Trophoblast cell (in vitro differentiated cells and primary cell): ENCODE data around the gene BCL11A.

Experiments used
- DNase-seq, 2 donors: peaks; one replicate each; pipeline ENCODE4 v3.0.0-alpha.2; 2016
- H2AFZ ChIP-seq: 2 replicates; pipeline ENCODE4 v1.6.1; 2013; ENCODE audit warnings: low read length, moderate library complexity, mild to moderate bottlenecking; ENCODE audit not compliant: insufficient read depth, poor library complexity
- H2AK5ac ChIP-seq: 2 replicates; pipeline ENCODE4 v1.6.1; 2013; ENCODE audit warnings: mild to moderate bottlenecking, low read length
- H2BK120ac ChIP-seq: 2 replicates; pipeline ENCODE4 v1.6.1; 2013; ENCODE audit warnings: low read length, mild to moderate bottlenecking, moderate library complexity; ENCODE audit not compliant: insufficient read depth, poor library complexity
- H2BK12ac ChIP-seq: 2 replicates; pipeline ENCODE4 v1.6.1; 2013; ENCODE audit warnings: mild to moderate bottlenecking, low read length, moderate library complexity
- H2BK5ac ChIP-seq: 2 replicates; pipeline ENCODE4 v1.6.1; 2013; ENCODE audit warnings: low read length, low read depth, moderate library complexity, mild to moderate bottlenecking; ENCODE audit not compliant: poor library complexity
- H3K14ac ChIP-seq: 2 replicates; pipeline ENCODE4 v1.6.1; 2013; ENCODE audit warnings: mild to moderate bottlenecking, low read length
- H3K18ac ChIP-seq: 2 replicates; pipeline ENCODE4 v1.6.1; 2013; ENCODE audit warnings: mild to moderate bottlenecking, low read length
- H3K23ac ChIP-seq: 2 replicates; pipeline ENCODE4 v1.6.1; 2013; ENCODE audit warnings: low read length
- H3K27ac ChIP-seq: 2 replicates; pipeline ENCODE4 v1.5.1; 2013; ENCODE audit warnings: low read depth, mild to moderate bottlenecking, inconsistent platforms, low read length, moderate library complexity
- H3K27me3 ChIP-seq: 2 replicates; pipeline ENCODE4 v1.6.1; 2013; ENCODE audit warnings: inconsistent platforms, mild to moderate bottlenecking, low read length, moderate library complexity; ENCODE audit not compliant: insufficient read depth
- H3K36me3 ChIP-seq, 2 experiments: 1 replicate in 1 of 2; 2 replicates in 1 of 2; pipeline ENCODE4 v1.6.1; 2013; ENCODE audit warnings: low read length in 2 of 2, mild to moderate bottlenecking in 2 of 2, moderate library complexity in 1 of 2; ENCODE audit not compliant: insufficient read depth in 2 of 2, control insufficient read depth in 1 of 2
- H3K4ac ChIP-seq: 2 replicates; pipeline ENCODE4 v1.6.1; 2013; ENCODE audit warnings: low read depth, mild to moderate bottlenecking, low read length, moderate library complexity
- H3K4me1 ChIP-seq, 2 experiments: 1 replicate in 1 of 2; 2 replicates in 1 of 2; pipeline ENCODE4 v1.6.1; 2013; ENCODE audit warnings: low read length in 2 of 2, mild to moderate bottlenecking in 2 of 2, moderate library complexity in 1 of 2; ENCODE audit not compliant: insufficient read depth in 2 of 2, control insufficient read depth in 1 of 2
- H3K4me2 ChIP-seq: 2 replicates; pipeline ENCODE4 v1.6.1; 2013; ENCODE audit warnings: inconsistent platforms, mild to moderate bottlenecking, low read length, moderate library complexity
- H3K4me3 ChIP-seq: 2 replicates; pipeline ENCODE4 v1.5.1; 2013; ENCODE audit warnings: mild to moderate bottlenecking, low read depth, low read length, inconsistent platforms
- H3K79me1 ChIP-seq: one replicate; pipeline ENCODE4 v1.6.1; 2013; ENCODE audit warnings: low read length
- H3K79me2 ChIP-seq: 2 replicates; pipeline ENCODE4 v1.6.1; 2013; ENCODE audit warnings: low read length, mild to moderate bottlenecking; ENCODE audit not compliant: control insufficient read depth, insufficient read depth, poor library complexity
- H3K9ac ChIP-seq: 2 replicates; pipeline ENCODE4 v1.6.1; 2013; ENCODE audit warnings: mild to moderate bottlenecking, low read length
- H3K9me3 ChIP-seq: 2 replicates; pipeline ENCODE4 v1.6.1; 2013; ENCODE audit warnings: low read depth, mild to moderate bottlenecking, control low read depth, inconsistent platforms, low read length; ENCODE audit not compliant: insufficient read depth
- H4K12ac ChIP-seq: 2 replicates; pipeline ENCODE4 v1.6.1; 2013; ENCODE audit warnings: low read depth, mild to moderate bottlenecking, low read length, moderate library complexity
- H4K8ac ChIP-seq: 2 replicates; pipeline ENCODE4 v1.6.1; 2013; ENCODE audit warnings: low read depth, mild to moderate bottlenecking, low read length, moderate library complexity
- H4K91ac ChIP-seq: one replicate; pipeline ENCODE4 v1.6.1; 2013; ENCODE audit warnings: low read depth, mild to moderate bottlenecking, low read length, moderate library complexity
- WGBS: extraction: QIAGEN DNeasy Blood & Tissue Kit; methylation state at CpG from one replicate; pipeline ENCODE4 v1.1.7; 2013; ENCODE audit warnings: missing lambda C conversion rate; ENCODE audit not compliant: insufficient read length, insufficient coverage; ENCODE audit errors: extremely low coverage; 5-methylcytosine and 5-hydroxymethylcytosine counted together

BCL11A gene

DNA sequence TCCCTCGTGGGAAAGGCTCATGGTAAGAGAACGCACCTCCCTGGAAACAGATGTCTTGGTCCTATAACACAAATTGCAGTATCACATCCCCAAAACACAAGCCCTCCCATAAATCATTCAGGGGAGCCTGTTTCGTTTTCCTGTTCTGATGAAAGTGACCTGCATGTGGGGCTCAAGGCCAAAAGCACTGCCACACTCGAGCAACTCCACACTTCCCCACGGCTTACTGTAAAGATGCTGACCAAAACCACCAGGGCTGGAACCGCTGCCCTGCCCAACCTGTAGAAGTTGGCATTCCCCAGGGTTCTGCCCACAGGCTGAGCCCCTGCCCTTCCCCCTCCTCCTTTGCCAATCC, 139.7 kb downstream of the BCL11A start:
- H3K23ac ChIP-seq: no peak overlapping the region
- H3K79me2 ChIP-seq: no peaks in the 10 kb centered on the region
- H4K91ac ChIP-seq: peak overlapping the region; percentile 61
- no CpG with 5 or more reads among the region's 6 CpGs for WGBS
- no peak overlapping the region for H3K4ac ChIP-seq
- DNase-seq: no peak
- H3K27me3 ChIP-seq: no peaks in the 10 kb centered on the region
- H3K9me3 ChIP-seq: no peaks in the 10 kb centered on the region
- no peak overlapping the region for H3K14ac ChIP-seq
- no peak overlapping the region for H4K8ac ChIP-seq
- peak overlapping the region; percentile 45 for H2BK5ac ChIP-seq
- no peak overlapping the region for H2AFZ ChIP-seq
- H3K36me3 ChIP-seq: no peaks in the 10 kb centered on the region
- no peak overlapping the region for H3K27ac ChIP-seq
- peak overlapping the region; percentile 7 for H2AK5ac ChIP-seq
- no peak overlapping the region for H2BK12ac ChIP-seq
- H2BK120ac ChIP-seq: no peak overlapping the region
- no peak overlapping the region for H3K4me3 ChIP-seq
- H3K4me1 ChIP-seq: peaks cover 26 to 28% of the 10 kb centered on the region in 2 experiments
- H3K9ac ChIP-seq: no peak overlapping the region
- H3K18ac ChIP-seq: peak overlapping the region; percentile 50
- peaks cover 10% of the 10 kb centered on the region for H3K79me1 ChIP-seq
- H3K4me2 ChIP-seq: no peak overlapping the region
- H4K12ac ChIP-seq: no peak overlapping the region

DNA sequence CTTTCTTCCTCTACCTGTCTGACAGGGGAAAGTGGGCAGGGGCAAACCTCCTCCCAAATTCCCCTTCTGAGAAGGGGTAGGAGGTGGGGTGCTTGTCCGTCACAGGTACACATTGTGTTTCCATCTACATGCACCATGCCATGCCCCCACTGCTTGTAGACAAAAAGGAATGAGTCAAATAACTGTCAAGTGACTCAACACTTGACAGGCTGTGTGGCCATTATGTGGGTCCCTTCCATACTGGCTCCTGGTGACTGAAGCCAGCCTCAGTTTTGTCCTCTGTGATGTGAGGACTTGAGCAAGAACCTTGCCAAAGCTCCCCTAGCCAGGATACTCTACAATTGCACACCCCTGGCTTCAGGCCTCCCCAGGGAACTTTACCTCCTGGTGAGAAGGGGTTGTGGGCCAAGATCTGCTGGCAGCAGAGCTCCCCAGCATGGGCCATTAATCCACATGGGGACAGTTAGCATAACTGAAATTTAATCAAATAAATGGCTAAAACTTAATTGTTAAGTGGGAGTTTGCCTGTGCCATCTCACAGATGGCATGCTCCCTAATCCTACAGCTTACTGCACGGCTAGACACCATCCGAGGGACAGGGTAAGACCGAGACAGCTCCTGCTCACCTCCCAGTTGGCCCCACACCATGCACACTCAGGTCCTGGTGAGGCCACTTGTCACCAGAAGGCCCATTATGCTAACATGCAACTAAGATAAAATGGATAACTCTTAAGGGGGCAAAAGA, 140.2 kb downstream of the BCL11A start:
- peak in 1 of 2 donors; percentile 52 for DNase-seq
- H4K12ac ChIP-seq: no peak overlapping the region
- WGBS: no CpG with 5 or more reads among the region's 4 CpGs
- H3K79me2 ChIP-seq: no peaks in the 10 kb centered on the region
- peak overlapping the region; percentile 55 for H4K91ac ChIP-seq
- H3K9ac ChIP-seq: no peak overlapping the region
- peaks cover 30 to 32% of the 10 kb centered on the region in 2 experiments for H3K4me1 ChIP-seq
- peak overlapping the region; percentile 38 for H3K18ac ChIP-seq
- H2BK12ac ChIP-seq: peak overlapping the region; percentile 46
- H3K9me3 ChIP-seq: no peaks in the 10 kb centered on the region
- no peak overlapping the region for H3K23ac ChIP-seq
- H3K4me2 ChIP-seq: no peak overlapping the region
- H3K27ac ChIP-seq: no peak overlapping the region
- H4K8ac ChIP-seq: no peak overlapping the region
- H2AFZ ChIP-seq: no peak overlapping the region
- H2AK5ac ChIP-seq: no peak overlapping the region
- H3K79me1 ChIP-seq: peaks cover 10% of the 10 kb centered on the region
- H3K4ac ChIP-seq: no peak overlapping the region
- H3K14ac ChIP-seq: peak overlapping the region; percentile 46
- no peaks in the 10 kb centered on the region for H3K36me3 ChIP-seq
- no peak overlapping the region for H2BK120ac ChIP-seq
- H2BK5ac ChIP-seq: no peak overlapping the region
- H3K4me3 ChIP-seq: no peak overlapping the region
- H3K27me3 ChIP-seq: no peaks in the 10 kb centered on the region

DNA sequence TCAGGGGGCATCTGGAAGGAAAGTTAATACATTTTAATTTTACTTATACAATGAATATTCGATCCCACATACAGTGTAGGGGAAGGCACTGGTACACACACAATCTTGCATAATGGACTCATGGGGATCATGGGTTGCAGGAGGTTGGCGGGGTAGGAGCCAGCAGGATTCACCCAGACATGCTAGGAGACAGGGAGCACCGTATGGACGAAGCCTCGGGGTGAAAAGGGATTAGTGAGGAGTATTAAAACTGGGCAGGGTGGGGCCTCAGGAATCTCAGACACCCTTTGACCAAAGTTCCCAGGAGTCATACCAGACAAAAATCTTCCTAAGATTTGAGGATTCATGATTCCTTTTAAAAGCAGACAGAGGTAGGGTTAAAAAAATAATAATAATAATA, 140.8 kb downstream of the BCL11A start:
- no peak for DNase-seq
- Histone ChIP-seq H2BK120ac (no peak overlapping the region), H2BK12ac (peak overlapping the region; percentile 82), H3K4me3 (no peak overlapping the region), H3K4me2 (no peak overlapping the region), H3K27ac (no peak overlapping the region), H3K23ac (no peak overlapping the region), H3K14ac (peak overlapping the region; percentile 73), H3K9me3 (no peaks in the 10 kb centered on the region), H4K12ac (no peak overlapping the region), H3K27me3 (no peaks in the 10 kb centered on the region), H3K9ac (no peak overlapping the region), H3K18ac (peak overlapping the region; percentile 73), H3K79me2 (no peaks in the 10 kb centered on the region), H4K8ac (no peak overlapping the region), H4K91ac (peak overlapping the region; percentile 50), H3K36me3 (no peaks in the 10 kb centered on the region), H2BK5ac (no peak overlapping the region), H3K79me1 (peaks cover 10% of the 10 kb centered on the region), H2AK5ac (peak overlapping the region; percentile 66), H2AFZ (no peak overlapping the region), H3K4ac (no peak overlapping the region), H3K4me1 (peaks cover 30 to 33% of the 10 kb centered on the region in 2 experiments)
- WGBS: no CpG with 5 or more reads among the region's 5 CpGs

DNA sequence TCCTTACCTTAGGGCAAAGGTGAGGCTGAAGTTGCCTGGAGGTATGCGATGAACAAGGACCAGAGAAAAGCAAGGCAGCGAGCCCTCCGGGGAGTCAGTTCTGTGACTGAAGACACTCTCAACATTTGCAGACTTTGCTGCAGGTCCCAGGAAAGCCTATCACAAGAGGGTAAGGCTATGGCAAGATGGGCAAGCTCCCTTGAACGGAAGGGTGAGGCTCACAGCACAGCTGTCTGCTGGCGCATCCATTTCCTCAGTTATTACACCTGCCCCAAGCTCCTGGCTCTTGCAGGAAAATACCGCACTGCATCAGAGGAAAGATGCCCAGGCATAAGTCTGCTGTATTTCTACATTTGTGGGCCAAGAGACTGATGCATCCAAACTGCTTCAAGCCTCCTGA, 141.4 kb downstream of the BCL11A start:
- Histone ChIP-seq H2BK12ac (no peak overlapping the region), H3K4me2 (peak overlapping the region; percentile 14), H3K4me3 (no peak overlapping the region), H3K9me3 (no peaks in the 10 kb centered on the region), H4K8ac (no peak overlapping the region), H3K18ac (no peak overlapping the region), H3K9ac (no peak overlapping the region), H3K23ac (no peak overlapping the region), H3K4ac (no peak overlapping the region), H2AK5ac (no peak overlapping the region), H3K36me3 (no peaks in the 10 kb centered on the region), H3K79me1 (peaks cover 13% of the 10 kb centered on the region), H3K27ac (no peak overlapping the region), H3K4me1 (peaks cover 33 to 36% of the 10 kb centered on the region in 2 experiments), H2BK5ac (no peak overlapping the region), H2AFZ (no peak overlapping the region), H3K79me2 (peaks cover 2% of the 10 kb centered on the region), H4K12ac (no peak overlapping the region), H3K27me3 (no peaks in the 10 kb centered on the region), H4K91ac (no peak overlapping the region), H2BK120ac (no peak overlapping the region), H3K14ac (no peak overlapping the region)
- DNase-seq: no peak
- no CpG with 5 or more reads among the region's 6 CpGs for WGBS
